WTC11 (cell line): ENCODE results near the gene GLT8D1. TPM values are rescaled to one million over a fixed set of nuclear protein-coding genes. Genes with fewer than 3 reads are reported as not detected.

Experiments
- ATAC-seq: fragments of 200-7000 bp; cut with Tn5 transposase; 2 replicates; pipeline ENCODE4 v1.10.0; 2021; ENCODE audit warnings: mild to moderate bottlenecking, moderate library complexity
- CTCF ChIA-PET: fragments of 300-600 bp; sonication (Branson Sonifier 250); formaldehyde crosslinking; loops from one replicate; lab custom pipeline; 2021; ENCODE audit warnings: antibody characterized with exemption; lab: Charles Lee
- POLR2A ChIA-PET: fragments of 350-600 bp; sonication (Branson Sonifier 250); formaldehyde crosslinking; loops from one replicate; lab custom pipeline; 2021; ENCODE audit warnings: antibody characterized with exemption; lab: Charles Lee
- DNase-seq: peaks from one replicate; pipeline ENCODE4 v3.0.0; 2021; ENCODE audit warnings: low spot score
- H3K27ac Mint-ChIP-seq: 2 replicates; pipeline ENCODE4 v1.8.0; 2021; ENCODE audit warnings: mixed read lengths
- H3K27me3 Mint-ChIP-seq: 2 replicates; pipeline ENCODE4 v1.8.0; 2021; ENCODE audit warnings: low read depth, mild to moderate bottlenecking, moderate library complexity, mixed read lengths
- H3K36me3 Mint-ChIP-seq: 2 replicates; pipeline ENCODE4 v1.8.0; 2021; ENCODE audit warnings: mixed read lengths
- H3K4me1 Mint-ChIP-seq: 2 replicates; pipeline ENCODE4 v1.8.0; 2022; ENCODE audit warnings: mixed read lengths
- H3K4me3 Mint-ChIP-seq: 2 replicates; pipeline ENCODE4 v1.8.0; 2021; ENCODE audit warnings: mild to moderate bottlenecking, moderate library complexity, mixed read lengths
- H3K9me3 Mint-ChIP-seq: 2 replicates; pipeline ENCODE4 v1.8.0; 2021; ENCODE audit warnings: mixed read lengths
- ATF2 ChIP-seq: sonication (generic); formaldehyde crosslinking; IDR thresholded peaks from 2 replicates; pipeline ENCODE4 v1.8.1; 2022; ENCODE audit warnings: low read depth, missing genetic modification reagents, borderline replicate concordance
- ATF6 ChIP-seq: sonication (generic); formaldehyde crosslinking; IDR thresholded peaks from 2 replicates; pipeline ENCODE4 v1.8.1; 2023; ENCODE audit warnings: mild to moderate bottlenecking, missing genetic modification reagents
- CREM ChIP-seq: sonication (generic); formaldehyde crosslinking; IDR thresholded peaks from 2 replicates; pipeline ENCODE4 v1.8.1; 2022; ENCODE audit warnings: mild to moderate bottlenecking, missing genetic modification reagents, moderate library complexity
- CTCF ChIP-seq: fragments of 200-600 bp; IDR thresholded peaks from 2 replicates; pipeline ENCODE4 v1.8.0; 2022; ENCODE audit warnings: antibody characterized with exemption
- E2F4 ChIP-seq: sonication (generic); formaldehyde crosslinking; IDR thresholded peaks from 2 replicates; pipeline ENCODE4 v1.8.1; 2022; ENCODE audit warnings: low read depth, mild to moderate bottlenecking, moderate library complexity, missing genetic modification reagents, borderline replicate concordance
- E2F5 ChIP-seq: sonication (generic); formaldehyde crosslinking; IDR thresholded peaks from 2 replicates; pipeline ENCODE4 v1.8.1; 2022; ENCODE audit warnings: mild to moderate bottlenecking, moderate library complexity, missing genetic modification reagents
- EMX1 ChIP-seq: fragments of 250-450 bp; sonication (Bioruptor Pico); IDR thresholded peaks from 2 replicates; pipeline ENCODE4 v1.8.0; 2021; ENCODE audit warnings: mild to moderate bottlenecking
- FOXK1 ChIP-seq: sonication (generic); formaldehyde crosslinking; IDR thresholded peaks from 2 replicates; pipeline ENCODE4 v1.8.0; 2022; ENCODE audit warnings: mild to moderate bottlenecking, moderate library complexity, missing genetic modification reagents
- KAT7 ChIP-seq: sonication (generic); formaldehyde crosslinking; IDR thresholded peaks from 2 replicates; pipeline ENCODE4 v1.8.1; 2023; ENCODE audit warnings: missing genetic modification reagents, mild to moderate bottlenecking, borderline replicate concordance
- OVOL2 ChIP-seq: fragments of 250-450 bp; sonication (Bioruptor Pico); IDR thresholded peaks from 2 replicates; pipeline ENCODE4 v1.9.0; 2021; ENCODE audit warnings: mild to moderate bottlenecking, borderline replicate concordance
- RORB ChIP-seq: fragments of 250-450 bp; sonication (Bioruptor Pico); IDR thresholded peaks from 2 replicates; pipeline ENCODE4 v1.9.0; 2021; ENCODE audit warnings: mild to moderate bottlenecking
- STAT6 ChIP-seq: sonication (generic); formaldehyde crosslinking; conservative IDR thresholded peaks from 2 replicates; pipeline ENCODE4 v1.8.1; 2023; ENCODE audit warnings: mild to moderate bottlenecking, low read depth, missing genetic modification reagents, moderate library complexity
- TCF7 ChIP-seq: sonication (generic); formaldehyde crosslinking; IDR thresholded peaks from 2 replicates; pipeline ENCODE4 v1.8.0; 2022; ENCODE audit warnings: mild to moderate bottlenecking, low read depth, missing genetic modification reagents, moderate library complexity
- TEAD1 ChIP-seq: sonication (generic); formaldehyde crosslinking; IDR thresholded peaks from 2 replicates; pipeline ENCODE4 v1.8.0; 2022; ENCODE audit warnings: mild to moderate bottlenecking, missing genetic modification reagents
- TEAD4 ChIP-seq: sonication (generic); formaldehyde crosslinking; IDR thresholded peaks from 2 replicates; pipeline ENCODE4 v1.8.0; 2022; ENCODE audit warnings: mild to moderate bottlenecking, missing genetic modification reagents
- USF1 ChIP-seq: sonication (generic); formaldehyde crosslinking; IDR thresholded peaks from 2 replicates; pipeline ENCODE4 v1.8.0; 2022; ENCODE audit warnings: mild to moderate bottlenecking, missing genetic modification reagents
- ZBTB21 ChIP-seq: sonication (generic); formaldehyde crosslinking; IDR thresholded peaks from 2 replicates; pipeline ENCODE4 v1.8.1; 2023; ENCODE audit warnings: mild to moderate bottlenecking, missing genetic modification reagents, borderline replicate concordance
- ZNF138 ChIP-seq: sonication (generic); formaldehyde crosslinking; conservative IDR thresholded peaks from 2 replicates; pipeline ENCODE4 v1.8.1; 2022; ENCODE audit warnings: mild to moderate bottlenecking, moderate library complexity, missing genetic modification reagents
- ZNF219 ChIP-seq: sonication (generic); formaldehyde crosslinking; IDR thresholded peaks from 2 replicates; pipeline ENCODE4 v1.8.0; 2023; ENCODE audit warnings: missing genetic modification reagents, mild to moderate bottlenecking, borderline replicate concordance
- ZNF532 ChIP-seq: fragments of 250-450 bp; sonication (Bioruptor Pico); IDR thresholded peaks from 2 replicates; pipeline ENCODE4 v1.9.0; 2021; ENCODE audit warnings: mild to moderate bottlenecking, borderline replicate concordance
- total RNA-seq: library from RNA; stranded (reverse); gene quantifications from 3 replicates; pipeline ENCODE4 v1.2.3, GENCODE V29; 2021

GLT8D1 gene
- total RNA-seq, 1 experiment from 2014 or later = 41.2 TPM

GRCh38 chr3:52721730-52722008 lies 16.1 kb upstream of the GLT8D1 start (continued):
- no peak for TF ChIP-seq STAT6 (CRISPR knock-in tag)
- TF ChIP-seq E2F5 = no peak
- no peak for TF ChIP-seq TCF7 (CRISPR knock-in tag)
- TF ChIP-seq ZNF532 (CRISPR knock-in tag) = no peak
- TF ChIP-seq RORB (CRISPR knock-in tag) = no peak
- TF ChIP-seq USF1 (CRISPR knock-in tag) = no peak
- no peak for TF ChIP-seq OVOL2
- no peak for TF ChIP-seq ZBTB21
- no peak for TF ChIP-seq TEAD4
- TF ChIP-seq ZNF219 = no peak
- TF ChIP-seq CREM (CRISPR knock-in tag) = no peak
- TF ChIP-seq ZNF138 (CRISPR knock-in tag) = no peak
- TF ChIP-seq EMX1 (CRISPR knock-in tag) = no peak

GRCh38 chr3:52721002-52721729 lies 15.6 kb upstream of the GLT8D1 start:
- Mint-ChIP-seq H3K27ac (no peak overlapping the region), H3K4me3 (no peak overlapping the region), H3K9me3 (peaks cover 8% of the 10 kb centered on the region; the same call in 1 of the 2 replicates), H3K4me1 (no peaks in the 10 kb centered on the region; the same call in 1 of the 2 replicates), H3K27me3 (no peaks in the 10 kb centered on the region), H3K36me3 (peaks cover 5% of the 10 kb centered on the region; the same call in 1 of the 2 replicates)
- ChIA-PET POLR2A (interaction anchor here (0.5 kb wide), 1 partner anchor 494 kb away, joined by 6 read pairs; no protein-coding TSS in a partner anchor), CTCF (interaction anchor here (1.2 to 1.5 kb wide), 2 partner anchors 71 to 99 kb away, joined by 3 to 5 read pairs; no protein-coding TSS in a partner anchor)
- ATAC-seq (no peak), DNase-seq (no peak)
- TF ChIP-seq TEAD1 (CRISPR knock-in tag) (no peak), ATF6 (no peak), E2F4 (CRISPR knock-in tag) (no peak), FOXK1 (CRISPR knock-in tag) (no peak), KAT7 (CRISPR knock-in tag) (no peak), CTCF (no peak), ATF2 (CRISPR knock-in tag) (no peak)
